22Rv1 (cell line): ENCODE results near the gene PARP6.

Experiments used
- CTCF ChIP-seq: fragments of 450-650 bp; IDR thresholded peaks from 2 replicates; pipeline ENCODE4 v1.5.1; 2017; ENCODE audit warnings: mild to moderate bottlenecking
- ZFX ChIP-seq: fragments of 450-650 bp; IDR thresholded peaks from 2 replicates; pipeline ENCODE4 v1.6.1; 2017; ENCODE audit warnings: antibody characterized with exemption, borderline replicate concordance

DNA sequence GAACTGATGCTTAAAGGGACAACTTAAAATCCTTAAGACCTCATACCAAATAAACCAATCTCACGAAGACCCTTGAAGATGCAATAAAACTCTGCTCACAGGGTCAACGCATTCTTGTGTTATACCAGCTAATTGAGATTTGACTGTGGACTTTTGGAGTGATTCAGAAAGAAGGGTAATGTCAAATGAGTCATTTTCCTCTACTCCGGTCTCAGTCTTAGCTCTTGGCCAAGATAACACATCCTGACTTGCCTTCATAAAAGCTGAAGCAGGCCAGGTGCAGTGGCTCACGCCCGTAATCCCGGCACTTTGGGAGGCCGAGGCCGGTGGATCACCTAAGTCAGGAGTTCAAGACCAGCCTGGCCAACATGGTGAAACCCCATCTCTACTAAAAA is 45.2 kb downstream of the PARP6 start:
- TF ChIP-seq CTCF (no peak), ZFX (no peak)
